NCI-H2196 treated with DMSO at 0.1 percent for 48 hours (cell line): ENCODE results near the gene PTPRM.

ENCODE experiments used
- DNase-seq: peaks from one replicate; lab custom pipeline; 2025; ENCODE audit not compliant: unreplicated experiment; lab: John Stamatoyannopoulos, UW

Gene PTPRM

DNA sequence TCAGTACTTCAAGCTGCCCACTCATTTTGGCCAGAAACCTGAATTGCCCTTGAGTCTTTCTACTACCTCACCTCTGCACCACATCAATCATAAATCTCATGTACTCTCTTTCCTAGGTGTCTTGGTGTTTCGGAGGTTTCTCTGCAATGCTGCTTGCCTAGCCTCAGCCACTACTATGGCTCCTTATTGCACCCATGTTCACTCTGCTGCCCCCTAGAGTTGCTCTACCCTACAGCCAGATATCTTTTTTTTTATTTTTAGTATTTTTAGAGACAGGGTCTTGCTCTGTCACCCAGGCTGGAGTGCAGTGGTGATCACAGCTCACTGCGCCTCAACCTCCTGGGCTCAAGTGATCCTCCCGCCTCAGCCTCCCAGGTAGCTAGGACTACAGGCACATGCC, 413.0 kb downstream of the PTPRM start:
- no peak for DNase-seq

DNA sequence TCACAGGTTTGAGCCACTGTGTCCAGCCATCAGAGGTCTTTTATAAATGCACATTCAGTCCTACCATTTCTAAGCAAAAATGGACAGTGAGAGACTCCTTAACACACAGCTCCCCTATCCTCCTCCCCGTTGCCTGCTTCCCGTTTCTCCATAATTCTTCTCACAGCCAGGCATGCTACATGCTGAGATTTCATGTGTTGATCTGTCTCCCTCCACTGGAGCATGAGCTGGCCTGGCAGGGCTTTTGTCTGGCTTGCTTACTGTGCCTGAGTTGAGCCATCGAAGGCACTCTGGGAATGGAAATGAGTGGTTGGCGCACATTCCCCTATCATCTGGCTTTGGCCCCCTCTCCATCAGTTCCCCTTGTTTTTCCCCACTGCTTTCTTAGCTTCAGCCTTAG, 413.5 kb downstream of the PTPRM start:
- DNase-seq = no peak

DNA sequence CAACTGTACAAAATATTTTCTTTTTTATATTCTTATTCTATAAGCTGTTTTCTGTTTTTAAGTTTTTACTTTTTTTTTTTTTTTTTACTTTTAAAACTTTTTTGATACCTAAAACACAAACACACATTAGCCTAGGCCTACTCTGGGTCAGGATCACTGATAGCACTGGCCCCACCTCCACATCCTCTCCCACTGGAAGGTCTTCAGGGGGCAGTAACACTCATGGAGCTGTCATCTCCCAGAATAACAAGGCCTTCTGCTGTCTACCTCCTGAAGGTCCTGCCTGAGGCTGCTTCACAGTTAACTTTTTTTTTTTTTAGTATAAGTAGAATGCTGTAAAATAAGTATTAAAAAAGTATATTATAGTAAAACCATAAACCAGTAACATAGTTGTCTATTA, 415.1 kb downstream of the PTPRM start:
- DNase-seq = no peak

DNA sequence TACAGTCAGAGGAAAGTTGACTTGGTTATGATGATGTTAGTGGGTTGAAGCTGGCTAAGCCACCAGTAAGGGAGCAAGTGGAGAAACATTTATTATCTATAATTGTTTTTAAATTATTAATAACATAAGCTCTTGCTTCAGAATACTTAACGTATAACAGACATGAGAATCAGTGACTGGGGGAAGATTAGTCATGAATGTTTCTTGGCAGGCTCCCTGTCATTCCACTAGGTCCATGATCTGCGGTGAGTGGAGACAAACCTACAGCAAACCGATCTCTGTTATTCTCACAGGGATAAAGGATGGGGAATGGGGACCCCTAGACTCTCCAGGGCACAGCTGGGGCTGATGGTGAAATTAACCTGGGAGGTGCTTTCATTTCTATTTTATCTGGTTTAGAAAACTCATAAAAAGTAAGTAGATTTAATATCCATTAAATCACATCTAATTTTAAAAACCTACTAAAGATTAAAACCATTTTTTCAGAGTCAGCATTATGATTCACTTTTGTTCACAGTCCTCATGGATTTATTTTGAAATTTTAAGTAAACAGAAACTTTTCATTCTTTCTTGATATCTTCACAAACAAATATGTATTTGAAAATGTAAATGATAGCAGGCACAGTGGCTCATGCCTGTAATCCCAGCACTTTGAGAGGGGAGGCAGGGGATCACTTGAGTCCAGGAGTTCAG, 420.3 kb downstream of the PTPRM start:
- DNase-seq = no peak

DNA sequence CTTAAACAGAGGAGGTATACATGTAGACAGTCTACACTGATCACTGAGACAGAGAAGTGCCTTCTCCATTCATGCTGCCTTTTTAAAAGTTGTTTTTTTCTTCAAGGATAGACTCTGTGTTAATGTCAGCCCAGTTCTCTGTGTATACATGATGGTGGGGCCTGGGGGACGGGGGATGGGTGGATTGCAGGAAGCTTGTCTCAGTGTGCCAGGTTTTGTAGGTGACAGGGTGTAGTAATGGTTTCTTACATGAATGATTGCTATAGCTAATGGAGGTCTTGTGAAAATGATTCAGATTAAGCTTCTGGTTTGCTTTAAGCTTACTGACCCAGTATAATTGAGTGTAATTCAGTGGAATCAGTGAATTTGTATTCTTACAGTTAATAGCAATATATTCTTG, 423.6 kb downstream of the PTPRM start:
- no peak for DNase-seq

DNA sequence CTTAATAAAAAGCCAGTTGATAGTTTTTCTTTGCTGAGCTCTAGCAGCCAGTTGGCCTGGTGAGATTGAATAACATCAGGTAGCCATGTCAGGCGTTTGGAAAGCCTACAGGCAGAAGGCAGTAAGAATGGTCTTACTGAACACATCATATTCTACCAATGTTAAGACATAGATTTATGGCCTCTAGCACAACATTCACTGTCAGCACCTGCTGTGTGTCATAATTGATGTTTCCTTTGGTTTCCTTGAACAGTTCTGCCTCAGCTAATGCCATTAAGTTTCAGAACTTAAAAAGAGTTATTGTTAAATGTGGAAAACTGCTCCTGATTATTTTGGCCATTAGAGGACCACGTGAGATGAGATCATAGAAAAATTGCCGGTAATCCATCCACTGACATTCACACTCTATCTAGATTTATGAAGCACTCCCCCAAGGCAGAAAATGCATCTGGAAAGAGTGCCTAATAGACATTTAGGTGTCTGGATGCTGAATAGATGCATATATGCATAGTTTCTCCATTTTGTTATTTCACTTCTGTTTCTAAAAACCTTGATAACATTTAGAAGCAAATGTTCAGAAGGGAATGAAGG, 434.7 kb downstream of the PTPRM start:
- no peak for DNase-seq

DNA sequence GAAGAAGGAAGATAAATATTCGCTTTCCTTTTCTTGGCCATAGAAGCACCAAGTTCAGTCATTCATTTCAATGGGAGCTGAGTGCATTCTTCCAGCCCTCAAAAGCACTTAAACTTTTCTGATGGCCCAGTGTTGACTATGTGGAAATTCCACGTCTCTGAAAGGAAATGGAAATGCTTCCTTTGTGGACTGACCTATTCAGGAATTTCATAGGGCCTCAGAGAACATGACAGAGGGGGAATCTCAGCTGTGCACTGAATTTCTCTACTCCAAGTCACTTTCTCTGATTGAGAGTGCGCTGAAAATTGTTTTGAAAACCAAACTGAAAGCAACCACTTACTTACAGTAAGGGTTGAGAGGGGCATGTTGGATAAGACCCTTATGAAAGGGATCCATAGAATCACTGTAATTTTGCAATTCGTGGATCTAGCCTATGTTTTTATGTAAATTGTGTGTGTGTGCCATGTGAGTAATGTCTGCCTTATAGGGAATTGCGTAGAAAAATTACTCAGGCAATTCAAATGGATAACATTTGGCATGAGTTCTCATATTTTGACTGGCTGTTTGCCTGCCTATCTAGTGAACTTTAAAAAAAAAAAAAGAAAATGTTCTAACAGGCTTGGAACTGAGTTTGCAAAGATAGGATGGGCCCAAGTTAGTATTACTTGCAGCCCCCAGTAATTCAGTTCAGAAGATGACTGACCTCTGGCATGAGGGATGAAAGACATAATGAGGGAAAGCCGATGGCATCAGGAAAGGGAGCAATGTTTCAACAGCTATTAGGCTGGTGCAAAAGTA, 437.0 kb downstream of the PTPRM start:
- DNase-seq = no peak

DNA sequence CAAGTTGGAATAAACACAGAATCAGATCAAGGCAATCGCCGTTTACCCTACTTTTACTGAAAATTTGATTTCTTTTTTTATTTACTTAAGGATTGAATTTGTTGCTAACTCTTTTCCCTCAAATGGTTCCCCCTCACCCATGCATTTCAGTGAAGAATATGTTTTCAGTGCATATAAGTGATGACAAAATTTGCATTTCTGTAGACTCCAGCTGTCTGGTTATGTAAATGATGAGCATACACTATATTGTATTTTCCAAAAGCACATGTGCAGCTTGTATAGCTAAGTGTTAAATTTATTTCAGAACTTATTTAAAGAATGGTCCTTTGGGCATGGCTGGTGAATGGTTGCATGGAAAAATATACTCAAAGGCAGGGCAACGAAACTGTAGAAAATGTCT, 437.7 kb downstream of the PTPRM start:
- DNase-seq = no peak

DNA sequence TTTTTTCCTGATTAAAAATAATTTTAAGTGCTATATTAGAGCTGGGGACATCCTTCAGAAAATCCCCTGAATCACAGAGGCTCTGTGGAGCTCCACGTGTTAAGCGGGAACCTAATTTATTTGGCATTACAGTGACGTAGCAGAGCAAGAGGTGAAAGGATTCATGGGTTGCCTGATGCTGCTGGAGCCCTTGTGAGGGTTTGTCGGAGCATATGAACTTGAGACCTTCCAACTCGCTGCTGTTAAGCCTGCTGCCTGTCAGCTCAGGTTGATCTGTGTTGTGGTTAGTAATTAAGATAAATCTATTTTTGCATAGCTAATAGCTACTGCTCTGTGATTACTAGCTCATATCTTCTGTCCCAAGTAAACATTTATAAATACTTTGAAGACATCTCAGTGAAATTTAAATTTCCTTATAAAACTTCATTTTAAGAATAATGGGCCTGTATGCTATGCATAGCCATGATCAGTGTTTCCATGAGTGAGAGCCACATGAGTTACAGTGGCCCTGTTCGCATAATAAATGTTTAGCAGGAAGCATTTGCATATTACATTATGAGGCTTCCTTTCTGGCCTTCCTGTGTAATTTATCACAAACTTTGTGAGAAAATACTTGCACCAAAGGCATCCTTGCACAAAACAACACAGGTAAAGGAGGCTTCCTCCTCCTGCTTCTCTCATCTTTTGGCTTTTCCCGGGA, 438.9 kb downstream of the PTPRM start:
- no peak for DNase-seq

DNA sequence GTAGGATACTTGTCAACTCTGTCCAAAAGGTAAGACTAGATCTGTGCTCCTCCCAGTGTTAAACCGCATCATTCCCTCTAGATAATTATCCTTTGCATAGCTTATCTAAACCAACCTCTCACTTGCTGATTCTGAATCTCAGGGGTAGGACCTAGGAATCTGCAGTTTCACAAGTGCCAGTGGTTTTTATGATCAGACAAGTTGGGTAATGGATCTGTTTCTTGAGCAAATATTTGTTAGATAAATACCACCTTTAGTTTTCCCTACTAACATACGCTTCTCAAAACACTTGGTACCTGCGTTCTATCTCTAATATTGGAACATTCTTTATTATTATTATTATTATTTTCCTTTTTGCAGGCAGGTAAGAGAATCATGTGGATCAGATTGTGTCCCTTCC, 439.9 kb downstream of the PTPRM start:
- DNase-seq = no peak

DNA sequence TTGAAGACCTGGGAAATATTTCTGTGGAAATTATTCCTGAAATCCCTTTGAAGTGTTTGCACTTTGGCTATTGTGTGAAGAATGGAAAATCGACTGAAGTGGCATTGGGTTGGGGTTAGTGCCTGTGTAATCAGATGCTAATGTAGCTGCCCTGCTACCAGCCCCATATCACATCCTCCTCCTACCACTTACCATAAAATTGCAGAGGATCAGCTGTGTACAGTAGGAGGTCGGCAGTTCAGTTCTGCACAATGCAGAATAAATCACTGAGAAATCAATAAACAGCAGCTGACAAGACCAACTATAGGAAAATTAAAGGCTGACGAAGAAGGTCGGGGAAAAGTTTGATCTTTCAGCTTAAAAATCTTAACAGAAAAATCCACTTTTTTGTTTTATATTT, 440.9 kb downstream of the PTPRM start:
- DNase-seq = no peak

DNA sequence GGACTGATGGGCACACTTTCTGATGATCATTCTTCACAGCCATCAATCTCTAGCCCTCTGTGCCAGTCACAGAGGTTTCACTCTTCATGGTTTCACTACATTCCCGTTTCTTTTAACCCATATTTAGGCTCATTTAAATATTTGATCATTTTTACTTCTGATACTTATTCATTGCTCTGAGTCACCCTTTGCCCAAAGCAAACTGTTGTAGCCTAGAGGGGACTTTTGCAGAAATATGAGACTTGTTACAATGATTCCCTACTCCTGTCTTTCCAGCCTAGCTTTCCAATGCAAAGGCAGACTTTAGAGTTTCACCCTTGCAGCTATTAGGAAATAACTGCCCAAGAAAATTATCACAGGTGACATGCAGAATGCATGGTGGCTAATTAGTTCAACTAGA, 444.2 kb downstream of the PTPRM start:
- no peak for DNase-seq

DNA sequence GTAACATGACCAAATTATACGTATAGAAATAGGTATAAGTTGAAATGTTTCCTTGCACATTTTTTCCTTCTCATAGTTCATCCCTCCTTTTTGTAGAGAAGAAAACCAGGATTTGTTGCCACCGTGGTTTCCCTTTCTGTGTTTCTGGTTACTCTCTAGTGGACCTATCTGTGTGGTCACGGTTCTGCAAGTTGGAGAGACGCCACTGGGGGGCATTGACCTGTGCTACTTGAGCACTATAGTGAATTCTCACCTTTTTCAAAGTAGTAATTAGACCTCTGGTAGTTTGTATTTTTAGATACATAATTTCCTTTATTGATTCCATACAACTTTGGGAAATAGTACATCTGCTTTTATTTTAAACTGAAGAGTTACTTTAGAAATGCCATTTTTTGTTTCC, 444.8 kb downstream of the PTPRM start:
- no peak for DNase-seq

DNA sequence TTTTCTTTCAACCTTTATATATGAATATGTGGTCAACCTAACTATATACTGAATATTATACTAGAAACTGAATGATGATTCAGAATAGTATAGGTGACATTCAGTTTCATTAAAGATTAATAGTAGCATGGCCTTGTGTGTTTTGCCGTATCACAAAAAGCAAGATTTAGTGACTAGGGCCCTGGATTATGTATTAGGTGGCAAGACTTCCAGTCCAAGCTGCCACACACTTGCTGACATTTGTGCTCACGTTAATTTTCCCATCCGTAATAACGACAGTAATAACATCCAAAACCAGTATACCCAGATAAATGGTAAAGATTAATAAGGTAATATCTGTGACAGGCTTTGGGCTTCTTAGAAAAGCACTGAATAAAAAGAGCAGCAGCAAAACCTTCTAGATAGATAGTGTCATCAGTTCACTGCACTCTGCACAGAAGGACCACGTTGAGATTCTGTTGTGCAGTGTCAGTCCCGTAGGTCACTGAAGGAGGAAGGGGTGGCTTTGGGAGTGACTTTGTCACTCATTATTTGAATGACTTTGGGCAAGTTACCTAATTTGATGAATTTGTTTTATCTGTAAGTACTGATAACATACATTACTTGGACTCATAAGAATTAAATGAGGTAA, 451.7 kb downstream of the PTPRM start:
- DNase-seq = no peak

DNA sequence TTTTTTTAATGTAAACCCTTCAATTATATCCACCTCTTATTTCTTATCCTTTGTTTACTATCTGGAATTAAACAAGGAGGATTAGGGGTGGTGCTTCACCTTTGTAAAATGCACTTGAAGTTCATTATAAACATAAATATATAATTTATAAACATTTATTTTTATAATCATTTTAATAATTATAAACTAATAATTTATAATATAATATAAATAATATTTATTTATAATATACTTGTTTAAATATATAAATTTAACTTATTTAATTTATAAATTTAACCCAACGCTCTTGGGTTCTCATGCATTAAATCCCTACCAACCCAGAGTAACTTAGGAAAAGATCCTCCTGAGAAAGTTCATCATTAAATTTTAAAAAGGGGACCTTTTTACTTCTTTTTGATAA, 452.5 kb downstream of the PTPRM start:
- DNase-seq = no peak

DNA sequence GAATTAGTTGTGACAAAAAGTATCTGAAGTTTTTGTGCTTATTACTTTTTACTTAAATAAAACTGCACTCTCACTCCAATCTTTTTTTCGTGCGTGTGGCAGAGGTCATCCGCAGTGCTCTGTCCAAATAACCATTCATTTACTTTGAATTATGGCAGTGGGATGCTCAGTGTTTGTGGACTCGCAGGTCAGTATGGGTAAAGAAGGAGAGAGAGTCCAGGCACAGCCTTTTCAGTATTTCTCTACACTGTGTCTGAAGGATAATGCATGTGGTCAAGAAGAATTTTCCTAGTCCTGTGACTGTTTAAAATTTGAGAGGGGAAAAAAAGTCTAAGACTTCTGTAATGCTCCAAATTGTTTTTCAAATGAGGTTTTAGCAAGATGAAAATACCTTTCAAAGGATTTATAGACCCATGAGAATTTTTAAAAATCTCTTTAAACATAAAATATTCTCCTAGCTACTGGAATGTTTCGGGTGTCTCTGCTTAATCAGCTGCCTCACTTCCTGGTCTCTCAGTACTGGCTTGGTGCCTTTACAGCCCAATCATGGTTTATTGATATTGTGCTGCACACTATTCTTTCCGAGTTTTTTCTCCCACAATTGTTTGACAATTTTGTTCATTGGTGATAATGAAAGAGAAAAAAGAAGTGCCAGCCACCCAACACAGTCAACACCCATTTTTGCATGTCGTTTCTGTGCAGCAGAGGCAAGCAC, 453.2 kb downstream of the PTPRM start:
- DNase-seq = no peak

DNA sequence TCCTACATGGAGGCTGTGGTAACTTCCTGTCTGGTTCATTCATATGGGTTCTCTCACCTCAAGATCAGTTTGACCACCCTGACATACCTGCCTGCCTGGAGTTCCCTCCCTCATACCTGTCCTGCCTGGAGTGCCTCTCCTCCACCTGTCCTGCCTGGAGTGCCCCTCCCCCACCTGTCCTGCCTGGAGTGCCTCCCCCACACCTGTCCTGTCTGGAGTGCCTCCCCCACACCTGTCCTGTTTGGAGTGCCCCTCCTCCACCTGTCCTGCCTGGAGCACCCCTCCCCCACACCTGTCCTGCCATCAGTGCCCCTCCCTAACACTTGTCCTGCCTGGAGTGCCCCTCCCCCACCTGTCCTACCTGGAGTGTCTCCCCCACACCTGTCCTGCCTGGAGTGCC, 461.9 kb downstream of the PTPRM start:
- DNase-seq = no peak

DNA sequence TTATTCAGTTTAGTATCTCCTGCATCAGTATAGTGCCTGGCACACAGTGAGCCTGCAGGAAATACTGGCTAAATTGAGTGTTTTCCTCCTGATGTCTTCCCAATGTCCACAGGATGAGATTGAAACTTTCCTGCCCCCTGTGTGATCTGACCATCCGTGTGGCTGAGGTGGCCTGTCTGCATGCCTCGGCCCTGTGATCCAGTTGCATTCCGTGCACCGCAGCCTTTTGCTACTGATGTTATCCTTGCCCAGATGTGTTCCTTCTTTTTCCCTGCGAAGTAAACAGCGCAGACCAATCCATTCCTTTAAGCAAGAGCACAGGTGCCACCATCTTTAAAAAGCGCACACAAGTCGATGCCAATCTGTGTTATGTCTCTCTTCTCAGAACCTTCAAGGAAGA, 462.6 kb downstream of the PTPRM start:
- no peak for DNase-seq

DNA sequence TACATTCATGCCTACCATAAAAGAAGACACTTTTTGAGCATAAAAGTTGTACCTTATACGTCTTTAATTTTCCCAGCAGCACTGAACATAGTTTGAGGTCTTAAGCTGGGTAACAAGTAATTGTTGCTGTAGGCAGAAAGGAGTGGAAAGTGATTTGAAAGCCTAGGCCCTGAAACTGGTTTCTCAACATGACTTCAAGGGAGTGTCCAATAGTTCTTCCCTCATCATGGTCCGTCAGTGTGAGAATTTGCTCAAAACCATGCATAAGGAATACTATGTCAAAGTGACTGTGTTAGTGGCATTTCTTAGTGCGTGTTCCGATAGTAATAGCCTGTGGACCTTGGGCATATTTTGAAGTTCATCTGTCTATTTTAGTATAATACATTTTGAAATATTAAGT, 463.1 kb downstream of the PTPRM start:
- no peak for DNase-seq

DNA sequence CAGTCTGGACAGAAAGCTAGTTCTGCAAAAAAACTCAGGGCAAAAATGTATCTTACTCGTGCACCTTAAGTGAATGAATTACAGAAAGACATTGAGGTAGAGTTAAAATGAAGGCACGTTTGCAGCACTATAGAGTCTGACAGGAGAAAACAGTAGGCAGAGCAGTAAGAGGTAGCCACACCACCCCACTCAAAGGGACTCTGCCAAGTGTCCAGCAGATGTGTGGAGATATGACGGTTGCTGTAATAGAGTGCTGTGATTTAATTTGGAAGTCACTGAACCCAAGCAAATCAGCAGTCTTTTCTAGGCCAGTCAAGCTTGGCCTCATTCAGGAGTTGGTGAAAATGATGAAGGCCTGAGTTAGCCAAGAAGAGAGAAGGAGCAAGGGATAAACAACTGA, 464.4 kb downstream of the PTPRM start:
- no peak for DNase-seq

DNA sequence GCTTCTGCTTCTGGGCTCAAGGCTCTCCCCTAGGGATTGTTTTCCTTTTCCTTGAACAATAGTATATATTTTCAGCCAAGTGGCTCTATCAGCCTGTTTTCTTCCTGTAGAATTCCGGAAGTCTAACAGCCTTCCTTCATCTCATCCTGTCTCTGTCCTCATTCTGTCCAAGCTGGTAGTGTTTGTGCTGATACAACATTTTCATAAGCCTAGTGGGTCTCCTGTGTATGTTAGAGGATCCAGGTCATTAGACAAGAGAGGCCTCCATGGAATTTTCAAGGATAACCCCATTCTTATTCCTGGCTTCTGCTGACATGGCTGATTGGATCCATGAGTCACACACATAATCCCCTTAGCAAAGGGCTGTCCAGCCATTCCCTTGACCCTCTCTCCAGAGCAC, 467.6 kb downstream of the PTPRM start:
- DNase-seq = no peak
